ENCODE data around the gene NBPF3. TPM values are rescaled to one million over a fixed set of nuclear protein-coding genes. Genes with fewer than 3 reads are reported as not detected.

The NBPF3 gene
- total and polyA plus RNA-seq, 2 experiments from 2014 or later, result 2.7 to 18.1 TPM

GRCh38 chr1:21532496-21532895 is 92.6 kb downstream of the NBPF3 start (continued):
- TF ChIP-seq ETS1 (IDR thresholded peaks at IDR 0.05) (no peak), EZH2phosphoT487 (IDR thresholded peaks at IDR 0.05; ENCODE audit: unreplicated experiment) (no peak), ZNF114 (CRISPR knock-in tag; IDR thresholded peaks at IDR 0.05) (no peak), NANOG (IDR thresholded peaks at IDR 0.05; ENCODE audit: borderline replicate concordance) (no peak), CREB1 (CRISPR knock-in tag; IDR thresholded peaks at IDR 0.05; ENCODE audit: low read depth) (no peak), POLR2AphosphoS5 (IDR thresholded peaks at IDR 0.05; ENCODE audit: low read depth) (no peak), REST (IDR thresholded peaks at IDR 0.05; ENCODE audit: unreplicated experiment) (no peak)

GRCh38 chr1:21532992-21533534 is 93.1 kb downstream of the NBPF3 start:
- no peak overlapping the region for H2AFZ ChIP-seq
- ATAC-seq, result no peak
- H3K4me2 ChIP-seq, result no peak overlapping the region
- no peak for DNase-seq (ENCODE audit: low spot score)
- no peaks in the 10 kb centered on the region for H3K36me3 ChIP-seq (ENCODE audit: insufficient read depth)
- no peak overlapping the region for H3K27ac ChIP-seq (ENCODE audit: low read depth)
- peaks cover 13% of the 10 kb centered on the region for H3K27me3 Mint-ChIP-seq (ENCODE audit: insufficient read depth, low read depth, poor library complexity)
- no peak overlapping the region for H3K27ac Mint-ChIP-seq
- H3K27me3 ChIP-seq (ENCODE audit: insufficient read depth), result no peaks in the 10 kb centered on the region
- no peaks in the 10 kb centered on the region for H3K9me2 ChIP-seq (ENCODE audit: insufficient read depth)
- peaks cover 26% of the 10 kb centered on the region for H4K20me1 ChIP-seq (replicated peaks; ENCODE audit: insufficient read depth)
- peaks cover 34% of the 10 kb centered on the region for H3K4me1 Mint-ChIP-seq
- no peaks in the 10 kb centered on the region for H3K9me3 Mint-ChIP-seq
- peaks cover 18% of the 10 kb centered on the region for H3K4me1 ChIP-seq (ENCODE audit: insufficient read depth)
- peaks cover 59% of the 10 kb centered on the region for H3K79me2 ChIP-seq (replicated peaks; ENCODE audit: insufficient read depth)
- H3F3A ChIP-seq (replicated peaks; ENCODE audit: low read depth), result no peaks in the 10 kb centered on the region; the same call in 1 of the 2 replicates
- 0 out of 3 replicates have a peak, but pooled peaks cover 5% of the 10 kb centered on the region for H3K36me3 Mint-ChIP-seq (ENCODE audit: low read depth)
- no peak overlapping the region for H3K4me3 ChIP-seq
- H3K4me3 Mint-ChIP-seq, result no peak overlapping the region
- TF ChIP-seq JUNB (IDR thresholded peaks at IDR 0.05; ENCODE audit: unreplicated experiment) (no peak), POLR2AphosphoS5 (IDR thresholded peaks at IDR 0.05; ENCODE audit: low read depth) (no peak), ZNF462 (CRISPR knock-in tag; IDR thresholded peaks at IDR 0.05) (no peak), EZH2phosphoT487 (IDR thresholded peaks at IDR 0.05; ENCODE audit: unreplicated experiment) (no peak), EZH2 (IDR thresholded peaks at IDR 0.05; ENCODE audit: low read depth, unreplicated experiment) (no peak), CTCF (conservative IDR thresholded peaks at IDR 0.05; ENCODE audit: low read depth in 2 of 2) (no peak)
